Measurements from ENCODE around the gene MATN3. TPM values are rescaled to one million over a fixed set of nuclear protein-coding genes. Genes with fewer than 3 reads are reported as not detected.

MATN3 gene
- total and polyA plus RNA-seq, 2 of the 13 experiments (the other 11 are each of a cell fraction or from before 2014, with no cell fraction given): 36.1 to 208 TPM

DNA sequence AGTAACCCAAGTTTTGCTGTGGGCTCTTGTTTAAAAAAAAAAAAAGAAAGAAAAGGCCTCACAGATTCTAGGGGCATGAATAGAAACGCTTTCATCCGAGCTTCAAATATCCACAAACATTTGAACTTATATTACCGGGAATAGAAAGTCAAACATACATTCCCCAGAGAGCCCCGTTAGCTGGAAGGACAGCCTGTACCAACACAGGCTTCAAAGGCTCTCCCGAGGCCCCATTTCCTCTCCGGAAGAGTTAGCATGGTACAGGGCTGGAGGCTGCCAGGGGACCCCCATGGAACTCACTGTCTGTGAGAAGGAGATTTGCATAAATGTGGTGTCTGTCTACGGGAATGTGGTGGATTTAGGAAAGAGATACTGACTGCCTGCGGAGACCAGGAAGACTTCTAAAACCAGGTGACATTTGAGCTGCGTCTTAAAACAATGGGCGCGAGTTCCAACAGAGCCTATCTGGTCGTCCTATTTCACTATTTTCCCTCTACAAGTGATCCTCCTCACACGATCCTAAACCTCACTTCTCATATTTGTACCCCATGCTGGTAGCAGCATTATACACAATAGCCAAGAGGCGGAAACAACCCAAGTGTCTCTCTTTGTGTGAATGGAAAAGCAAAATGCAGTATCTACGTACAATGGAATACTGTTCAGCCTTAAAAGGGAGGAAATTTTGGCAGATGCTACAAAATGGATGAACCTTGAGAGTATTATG, 820 bp upstream of the MATN3 start (continued):
- TF ChIP-seq GZF1 (CRISPR knock-in tag; IDR thresholded peaks at IDR 0.05): 0 out of 2 replicates have a peak, but pooled peaks have one; percentile 30
- TF ChIP-seq RCOR2 (CRISPR knock-in tag; IDR thresholded peaks at IDR 0.05): no peak; the same call in 1 of the 2 replicates
- TF ChIP-seq HHEX (CRISPR knock-in tag; IDR thresholded peaks at IDR 0.05): no peak
- TF ChIP-seq ZNF564 (CRISPR knock-in tag; IDR thresholded peaks at IDR 0.05): no peak
- TF ChIP-seq RELA (CRISPR knock-in tag; IDR thresholded peaks at IDR 0.05): no peak
- TF ChIP-seq MTF2 (CRISPR knock-in tag; IDR thresholded peaks at IDR 0.05; ENCODE audit: borderline replicate concordance): no peak
- TF ChIP-seq, protein P1, sequence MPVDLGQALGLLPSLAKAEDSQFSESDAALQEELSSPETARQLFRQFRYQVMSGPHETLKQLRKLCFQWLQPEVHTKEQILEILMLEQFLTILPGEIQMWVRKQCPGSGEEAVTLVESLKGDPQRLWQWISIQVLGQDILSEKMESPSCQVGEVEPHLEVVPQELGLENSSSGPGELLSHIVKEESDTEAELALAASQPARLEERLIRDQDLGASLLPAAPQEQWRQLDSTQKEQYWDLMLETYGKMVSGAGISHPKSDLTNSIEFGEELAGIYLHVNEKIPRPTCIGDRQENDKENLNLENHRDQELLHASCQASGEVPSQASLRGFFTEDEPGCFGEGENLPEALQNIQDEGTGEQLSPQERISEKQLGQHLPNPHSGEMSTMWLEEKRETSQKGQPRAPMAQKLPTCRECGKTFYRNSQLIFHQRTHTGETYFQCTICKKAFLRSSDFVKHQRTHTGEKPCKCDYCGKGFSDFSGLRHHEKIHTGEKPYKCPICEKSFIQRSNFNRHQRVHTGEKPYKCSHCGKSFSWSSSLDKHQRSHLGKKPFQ (CRISPR knock-in tag; IDR thresholded peaks at IDR 0.05; ENCODE audit: insufficient replicate concordance): peak; percentile 42
- 0 out of 2 replicates have a peak, but pooled peaks have one; percentile 44 for TF ChIP-seq PPARG (CRISPR knock-in tag; conservative IDR thresholded peaks at IDR 0.05)
- TF ChIP-seq MYNN (CRISPR knock-in tag; IDR thresholded peaks at IDR 0.05; ENCODE audit: low read depth): no peak
- TF ChIP-seq MIER2 (CRISPR knock-in tag; IDR thresholded peaks at IDR 0.05): no peak
- TF ChIP-seq ZNF703 (CRISPR knock-in tag; IDR thresholded peaks at IDR 0.05; ENCODE audit: borderline replicate concordance): 0 out of 2 replicates have a peak, but pooled peaks have one; percentile 46
- 0 out of 2 replicates have a peak, but pooled peaks have one; percentile 31 for TF ChIP-seq HOXD1 (CRISPR knock-in tag; IDR thresholded peaks at IDR 0.05)
- TF ChIP-seq ZNF432 (CRISPR knock-in tag; IDR thresholded peaks at IDR 0.05; ENCODE audit: borderline replicate concordance): no peak
- TF ChIP-seq, protein P2, sequence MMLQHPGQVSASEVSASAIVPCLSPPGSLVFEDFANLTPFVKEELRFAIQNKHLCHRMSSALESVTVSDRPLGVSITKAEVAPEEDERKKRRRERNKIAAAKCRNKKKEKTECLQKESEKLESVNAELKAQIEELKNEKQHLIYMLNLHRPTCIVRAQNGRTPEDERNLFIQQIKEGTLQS (CRISPR knock-in tag; IDR thresholded peaks at IDR 0.05): 0 out of 2 replicates have a peak, but pooled peaks have one; percentile 10
- no peak for TF ChIP-seq SNAI1 (CRISPR knock-in tag; IDR thresholded peaks at IDR 0.05; ENCODE audit: borderline replicate concordance)
- TF ChIP-seq BRD4 (CRISPR knock-in tag; IDR thresholded peaks at IDR 0.05): 0 out of 2 replicates have a peak, but pooled peaks have one; percentile 3
- peak; percentile 78 for TF ChIP-seq MED1 (CRISPR knock-in tag; IDR thresholded peaks at IDR 0.05)
- TF ChIP-seq ZNF878 (CRISPR knock-in tag; IDR thresholded peaks at IDR 0.05): peak; percentile 80
- TF ChIP-seq TCF7 (IDR thresholded peaks at IDR 0.05; ENCODE audit: low read depth): peak; percentile 94
- TF ChIP-seq, protein P3, sequence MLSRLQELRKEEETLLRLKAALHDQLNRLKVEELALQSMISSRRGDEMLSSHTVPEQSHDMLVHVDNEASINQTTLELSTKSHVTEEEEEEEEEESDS (CRISPR knock-in tag; IDR thresholded peaks at IDR 0.05; ENCODE audit: borderline replicate concordance): no peak
- no peak for TF ChIP-seq POLR2AphosphoS5 (IDR thresholded peaks at IDR 0.05; ENCODE audit: low read depth, low read length)
- peak; percentile 22; the same call in 1 of the 2 replicates for TF ChIP-seq ZKSCAN8 (CRISPR knock-in tag; IDR thresholded peaks at IDR 0.05; ENCODE audit: borderline replicate concordance)
- TF ChIP-seq HOXA5 (CRISPR knock-in tag; IDR thresholded peaks at IDR 0.05): no peak
- TF ChIP-seq, protein P4, sequence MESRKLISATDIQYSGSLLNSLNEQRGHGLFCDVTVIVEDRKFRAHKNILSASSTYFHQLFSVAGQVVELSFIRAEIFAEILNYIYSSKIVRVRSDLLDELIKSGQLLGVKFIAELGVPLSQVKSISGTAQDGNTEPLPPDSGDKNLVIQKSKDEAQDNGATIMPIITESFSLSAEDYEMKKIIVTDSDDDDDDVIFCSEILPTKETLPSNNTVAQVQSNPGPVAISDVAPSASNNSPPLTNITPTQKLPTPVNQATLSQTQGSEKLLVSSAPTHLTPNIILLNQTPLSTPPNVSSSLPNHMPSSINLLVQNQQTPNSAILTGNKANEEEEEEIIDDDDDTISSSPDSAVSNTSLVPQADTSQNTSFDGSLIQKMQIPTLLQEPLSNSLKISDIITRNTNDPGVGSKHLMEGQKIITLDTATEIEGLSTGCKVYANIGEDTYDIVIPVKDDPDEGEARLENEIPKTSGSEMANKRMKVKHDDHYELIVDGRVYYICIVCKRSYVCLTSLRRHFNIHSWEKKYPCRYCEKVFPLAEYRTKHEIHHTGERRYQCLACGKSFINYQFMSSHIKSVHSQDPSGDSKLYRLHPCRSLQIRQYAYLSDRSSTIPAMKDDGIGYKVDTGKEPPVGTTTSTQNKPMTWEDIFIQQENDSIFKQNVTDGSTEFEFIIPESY (CRISPR knock-in tag; IDR thresholded peaks at IDR 0.05): 0 out of 2 replicates have a peak, but pooled peaks have one; percentile 37
- TF ChIP-seq, protein P5, sequence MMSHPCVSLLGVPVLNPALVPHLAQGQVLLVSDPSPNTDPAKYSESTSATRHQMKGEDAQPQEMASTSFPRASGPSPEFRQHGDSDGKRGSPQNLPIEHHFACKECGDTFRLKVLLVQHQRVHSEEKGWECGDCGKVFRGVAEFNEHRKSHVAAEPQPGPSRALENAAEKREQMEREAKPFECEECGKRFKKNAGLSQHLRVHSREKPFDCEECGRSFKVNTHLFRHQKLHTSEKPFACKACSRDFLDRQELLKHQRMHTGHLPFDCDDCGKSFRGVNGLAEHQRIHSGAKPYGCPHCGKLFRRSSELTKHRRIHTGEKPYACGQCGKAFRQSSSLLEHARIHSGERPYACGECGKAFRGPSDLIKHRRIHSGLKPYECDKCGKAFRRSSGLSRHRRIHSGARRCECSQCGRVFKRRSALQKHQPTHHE (CRISPR knock-in tag; IDR thresholded peaks at IDR 0.05; ENCODE audit: borderline replicate concordance): no peak
- TF ChIP-seq ZBTB7B (CRISPR knock-in tag; IDR thresholded peaks at IDR 0.05): no peak; the same call in none of the 2 replicates
- TF ChIP-seq ISX (CRISPR knock-in tag; conservative IDR thresholded peaks at IDR 0.05): no peak

All from HepG2 (cell line).